ENCODE measurements around the gene SH3GLB2. TPM values are rescaled to one million over a fixed set of nuclear protein-coding genes. Genes with fewer than 3 reads are reported as not detected.
A peak's percentile ranks its signal among the peaks of the same experiment; 100 is the strongest.

SH3GLB2 gene
- total RNA-seq, 3 donors from 2014 or later (not counting 1 experiment from before 2014, with no cell fraction given): 50.3 to 67.1 (median 65.4) TPM

- no peaks in the 10 kb centered on the region for H3K9me3 ChIP-seq (ENCODE audit: control insufficient read depth, insufficient read depth, low read length)
- H3K27ac ChIP-seq (ENCODE audit: low read length): no peak overlapping the region
- no peak overlapping the region for H3K4me3 ChIP-seq (ENCODE audit: low read length)
- no peaks in the 10 kb centered on the region for H3K4me1 ChIP-seq (ENCODE audit: control insufficient read depth, insufficient read depth, low read length)
- Mint-ChIP-seq H3K4me1 (peaks cover 0 to 5% of the 10 kb centered on the region in 2 donors), H3K27me3 (ENCODE audit: low read depth in 2 of 2) (no peaks in the 10 kb centered on the region), H3K9me3 (no peaks in the 10 kb centered on the region), H3K27ac (no peak overlapping the region), H3K4me3 (no peak overlapping the region), H3K36me3 (no peaks in the 10 kb centered on the region)
- ATAC-seq: no peak
- H3K27me3 ChIP-seq (ENCODE audit: control insufficient read depth, insufficient read depth, low read length): no peaks in the 10 kb centered on the region
- TF ChIP-seq CTCF (IDR thresholded peaks at IDR 0.05): no peak
- 97% methylated on average over 19 of the region's 19 CpGs for WGBS (ENCODE audit: insufficient coverage)
- intact Hi-C loops (cut with micrococcal nuclease): no loop called here
- H3K36me3 ChIP-seq (ENCODE audit: control insufficient read depth, insufficient read depth, low read length): peaks cover 59% of the 10 kb centered on the region
- no peak for DNase-seq
Observed at GRCh38 chr9:129011170-129011569, 17.0 kb downstream of the SH3GLB2 start.

DNA sequence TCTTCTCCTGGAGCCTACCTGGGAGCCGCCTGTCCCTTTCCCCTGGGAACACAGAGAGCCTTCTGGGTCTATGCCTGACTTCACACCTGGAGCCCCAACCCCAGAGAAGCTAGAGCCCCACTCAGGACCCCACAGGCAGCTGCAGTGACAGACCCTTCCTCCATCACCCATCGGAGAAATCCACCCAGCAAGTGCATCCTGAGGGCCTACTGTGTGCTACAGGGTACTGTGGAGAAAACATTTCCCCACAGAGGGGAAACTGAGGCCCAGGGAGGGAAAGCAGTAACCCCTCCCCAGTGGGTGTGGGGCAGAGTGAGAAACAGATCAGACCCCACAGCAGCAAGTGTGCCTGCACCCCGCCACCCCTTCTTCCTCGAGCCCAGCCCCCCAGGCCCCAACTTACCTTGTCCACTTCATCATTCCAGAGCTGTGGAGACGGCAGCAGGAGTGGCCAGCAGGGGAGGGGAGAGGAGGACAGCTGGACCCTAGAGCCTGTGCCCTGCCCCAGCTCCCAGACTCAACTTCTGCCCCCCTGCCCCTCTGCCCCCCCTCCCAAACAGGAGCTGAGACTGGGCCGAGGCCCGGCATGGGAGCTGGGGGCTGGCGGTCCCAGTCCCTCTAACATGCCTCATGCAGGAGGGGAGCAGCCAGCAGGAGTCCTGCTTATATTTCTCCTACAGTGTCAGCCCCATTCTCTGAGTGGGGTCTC is 17.7 kb downstream of the SH3GLB2 start:
- intact Hi-C loops (cut with micrococcal nuclease): no loop called here
- Histone ChIP-seq H3K36me3 (ENCODE audit: control insufficient read depth, insufficient read depth, low read length) (peaks cover 67% of the 10 kb centered on the region), H3K4me3 (ENCODE audit: low read length) (no peak overlapping the region), H3K27me3 (ENCODE audit: control insufficient read depth, insufficient read depth, low read length) (no peaks in the 10 kb centered on the region), H3K27ac (ENCODE audit: low read length) (no peak overlapping the region), H3K9me3 (ENCODE audit: control insufficient read depth, insufficient read depth, low read length) (no peaks in the 10 kb centered on the region), H3K4me1 (ENCODE audit: control insufficient read depth, insufficient read depth, low read length) (no peaks in the 10 kb centered on the region)
- no peak overlapping the region for H3K4me3 Mint-ChIP-seq
- DNase-seq (peak in 1 of 2 donors; percentile 2), ATAC-seq (no peak)
- WGBS (ENCODE audit: insufficient coverage): 96% methylated on average over 5 of the region's 8 CpGs
- H3K27me3 Mint-ChIP-seq (ENCODE audit: low read depth in 2 of 2): no peaks in the 10 kb centered on the region
- no peak overlapping the region for H3K27ac Mint-ChIP-seq
- no peaks in the 10 kb centered on the region for H3K9me3 Mint-ChIP-seq
- TF ChIP-seq CTCF (IDR thresholded peaks at IDR 0.05): no peak
- peaks cover 0 to 5% of the 10 kb centered on the region in 2 donors for H3K4me1 Mint-ChIP-seq
- H3K36me3 Mint-ChIP-seq: no peaks in the 10 kb centered on the region

DNA sequence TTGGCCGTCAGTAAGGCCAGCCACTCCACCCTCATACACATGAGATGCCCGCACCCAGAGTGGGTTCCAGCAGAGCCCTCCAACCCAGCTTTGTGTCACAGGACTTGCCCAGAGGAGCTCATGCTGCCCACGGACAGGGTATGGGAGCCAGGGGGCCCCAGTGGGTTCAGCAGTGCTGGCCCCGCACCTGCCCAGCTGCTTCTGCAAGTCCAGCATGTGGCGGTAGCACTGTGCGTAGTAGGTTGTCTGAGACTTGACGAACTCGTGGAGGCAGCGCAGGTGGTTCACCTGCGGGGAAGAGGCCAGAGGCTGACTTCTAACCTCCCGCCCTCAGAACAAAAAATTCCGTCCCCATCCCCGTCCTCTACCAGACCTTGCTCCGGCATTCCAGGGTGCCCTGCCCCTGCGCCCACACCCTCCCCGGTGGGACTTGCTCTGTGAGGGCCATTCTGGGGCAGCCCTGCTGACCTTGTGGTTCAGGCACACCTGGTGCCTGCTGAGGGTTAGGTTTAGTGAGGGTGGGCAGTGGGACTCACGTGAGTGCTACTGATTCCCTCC is 18.5 kb downstream of the SH3GLB2 start:
- 97% methylated on average over 17 of the region's 17 CpGs for WGBS (ENCODE audit: insufficient coverage)
- H3K4me3 Mint-ChIP-seq: no peak overlapping the region
- H3K9me3 Mint-ChIP-seq: no peaks in the 10 kb centered on the region
- no peak for ATAC-seq
- Histone ChIP-seq H3K9me3 (ENCODE audit: control insufficient read depth, insufficient read depth, low read length) (no peaks in the 10 kb centered on the region), H3K36me3 (ENCODE audit: control insufficient read depth, insufficient read depth, low read length) (peaks cover 71% of the 10 kb centered on the region), H3K4me3 (ENCODE audit: low read length) (no peak overlapping the region), H3K27me3 (ENCODE audit: control insufficient read depth, insufficient read depth, low read length) (no peaks in the 10 kb centered on the region), H3K4me1 (ENCODE audit: control insufficient read depth, insufficient read depth, low read length) (no peaks in the 10 kb centered on the region), H3K27ac (ENCODE audit: low read length) (no peak overlapping the region)
- H3K36me3 Mint-ChIP-seq: no peaks in the 10 kb centered on the region
- H3K27ac Mint-ChIP-seq: no peak overlapping the region
- intact Hi-C loops (cut with micrococcal nuclease): no loop called here
- peaks cover 0 to 5% of the 10 kb centered on the region in 2 donors for H3K4me1 Mint-ChIP-seq
- TF ChIP-seq CTCF (IDR thresholded peaks at IDR 0.05): no peak
- DNase-seq: peak in 1 of 2 donors; percentile 2
- H3K27me3 Mint-ChIP-seq (ENCODE audit: low read depth in 2 of 2): no peaks in the 10 kb centered on the region
